ENCODE data around the gene PCED1B. TPM values are rescaled to one million over a fixed set of nuclear protein-coding genes. Genes with fewer than 3 reads are reported as not detected.

The PCED1B gene
- total RNA-seq, 3 donors from 2014 or later: 1.6 to 6.2 (median 5.1) TPM

- H3K36me3 ChIP-seq: no peaks in the 10 kb centered on the region
- no peaks in the 10 kb centered on the region for H3K27me3 ChIP-seq
- H3K4me1 ChIP-seq: peaks cover 0 to 2% of the 10 kb centered on the region in 2 donors
- no peak for DNase-seq (ENCODE audit: low spot score in 2 of 2)
- H3K4me3 ChIP-seq: no peak overlapping the region
- H3K27ac ChIP-seq: no peak overlapping the region
- intact Hi-C loops (cut with DNase I; ENCODE audit: low total_unique reads): no loop called here
- H3K9me3 ChIP-seq: no peaks in the 10 kb centered on the region
- TF ChIP-seq POLR2A (IDR thresholded peaks at IDR 0.05) (no peak), POLR2AphosphoS5 (IDR thresholded peaks at IDR 0.05) (no peak), CTCF (IDR thresholded peaks at IDR 0.05) (no peak)
These were observed 186.0 kb downstream of the PCED1B start for GRCh38 chr12:47265391-47265790.

GRCh38 chr12:47267571-47267970 lies 188.2 kb downstream of the PCED1B start:
- intact Hi-C loops (cut with DNase I; ENCODE audit: low total_unique reads): no loop called here
- no peak overlapping the region for H3K4me3 ChIP-seq

GRCh38 chr12:47268501-47269454 lies 189.4 kb downstream of the PCED1B start:
- H3K4me3 ChIP-seq: no peak overlapping the region
- no peaks in the 10 kb centered on the region for H3K9me3 ChIP-seq
- TF ChIP-seq POLR2A (IDR thresholded peaks at IDR 0.05): no peak
- TF ChIP-seq POLR2AphosphoS5 (IDR thresholded peaks at IDR 0.05): no peak
- TF ChIP-seq CTCF (IDR thresholded peaks at IDR 0.05): no peak
- DNase-seq (ENCODE audit: low spot score in 2 of 2): no peak
- no peaks in the 10 kb centered on the region for H3K36me3 ChIP-seq
- H3K27me3 ChIP-seq: no peaks in the 10 kb centered on the region
- peak overlapping the region; percentile 81 to 84 for H3K27ac ChIP-seq
- intact Hi-C loops (cut with DNase I; ENCODE audit: low total_unique reads): no loop called here
- peaks cover 0 to 2% of the 10 kb centered on the region in 2 donors for H3K4me1 ChIP-seq

More at GRCh38 chr12:47267571-47267970, 188.2 kb downstream of the PCED1B start:
- peak in 1 of 2 donors; percentile 80 for DNase-seq (ENCODE audit: low spot score in 2 of 2)
- H3K27me3 ChIP-seq: no peaks in the 10 kb centered on the region
- TF ChIP-seq CTCF (IDR thresholded peaks at IDR 0.05): no peak
- peak in 1 of 3 donors; percentile 16 for TF ChIP-seq POLR2AphosphoS5 (IDR thresholded peaks at IDR 0.05)
- no peak for TF ChIP-seq POLR2A (IDR thresholded peaks at IDR 0.05)
- H3K36me3 ChIP-seq: no peaks in the 10 kb centered on the region
- H3K27ac ChIP-seq: peak overlapping the region; percentile 81 to 84
- no peaks in the 10 kb centered on the region for H3K9me3 ChIP-seq
- peaks cover 0 to 2% of the 10 kb centered on the region in 2 donors for H3K4me1 ChIP-seq

GRCh38 chr12:47269916-47270315 lies 190.5 kb downstream of the PCED1B start:
- no peak for DNase-seq (ENCODE audit: low spot score in 2 of 2)
- Histone ChIP-seq H3K27ac (peak overlapping the region; percentile 72 to 79), H3K9me3 (no peaks in the 10 kb centered on the region), H3K4me1 (peaks cover 0 to 2% of the 10 kb centered on the region in 2 donors), H3K36me3 (no peaks in the 10 kb centered on the region), H3K27me3 (no peaks in the 10 kb centered on the region), H3K4me3 (no peak overlapping the region)
- intact Hi-C loops (cut with DNase I; ENCODE audit: low total_unique reads): no loop called here
- no peak for TF ChIP-seq CTCF (IDR thresholded peaks at IDR 0.05)
- TF ChIP-seq POLR2AphosphoS5 (IDR thresholded peaks at IDR 0.05): no peak
- no peak for TF ChIP-seq POLR2A (IDR thresholded peaks at IDR 0.05)
